Nucleus accumbens (tissue), 56 donors: ENCODE results near the gene MYO1F.
"Not testable (repeated sequence)": the region's sequence is repeated elsewhere in the genome, so short reads cannot be mapped to it uniquely, and the experiment has no call there.

ENCODE experiments used
- DNase-seq, 56 donors: peaks; one replicate each; lab custom pipeline; 2025; lab: John Stamatoyannopoulos, UW

Gene MYO1F

DNA sequence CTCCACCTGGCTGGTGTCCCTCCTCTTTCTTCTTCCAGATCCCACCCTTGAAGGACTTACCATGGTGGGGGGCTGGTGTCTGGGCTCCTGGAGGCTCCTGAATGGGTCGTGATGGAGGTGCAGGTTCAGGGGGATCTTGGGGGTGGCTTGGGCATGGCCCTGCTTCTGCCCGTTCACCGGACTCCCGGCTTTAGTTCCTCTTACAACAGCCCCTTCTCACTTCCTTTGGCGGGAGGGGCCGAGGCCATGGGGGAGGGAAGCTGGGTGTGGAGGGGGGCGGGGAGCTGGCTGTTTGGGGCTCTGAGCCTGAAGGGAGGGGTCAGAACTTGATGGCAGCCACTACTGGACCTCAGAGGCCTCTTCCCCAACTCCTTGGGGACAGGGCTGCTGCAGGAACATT lies at the start of gene MYO1F:
TSS of gene MYO1F (minus strand) at position 196 of the 400 bp plus-strand sequence. CDS start at position 63, 133 bp downstream.
- DNase-seq = peak in 14 of 56 donors; percentile 4 to 27 (median 11)

DNA sequence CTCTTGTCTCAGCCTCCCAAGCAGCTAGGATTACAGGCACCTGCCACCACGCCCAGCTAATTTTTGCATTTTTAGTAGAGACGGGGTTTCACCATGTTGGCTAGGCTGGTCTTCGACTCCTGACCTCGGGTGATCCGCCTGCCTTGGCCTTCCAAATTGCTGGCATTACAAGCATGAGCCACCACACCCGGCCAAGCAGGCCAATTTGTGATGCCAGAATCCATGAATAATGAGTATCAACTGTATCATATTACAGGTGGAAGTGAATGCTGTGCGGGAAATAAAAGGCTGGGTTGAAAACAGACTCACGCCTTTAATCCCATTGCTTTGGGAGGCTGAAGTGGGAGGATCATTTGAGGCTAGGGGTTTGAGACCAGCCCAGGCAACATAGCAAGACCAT lies 49.6 kb upstream of the MYO1F start:
- no peak for DNase-seq

DNA sequence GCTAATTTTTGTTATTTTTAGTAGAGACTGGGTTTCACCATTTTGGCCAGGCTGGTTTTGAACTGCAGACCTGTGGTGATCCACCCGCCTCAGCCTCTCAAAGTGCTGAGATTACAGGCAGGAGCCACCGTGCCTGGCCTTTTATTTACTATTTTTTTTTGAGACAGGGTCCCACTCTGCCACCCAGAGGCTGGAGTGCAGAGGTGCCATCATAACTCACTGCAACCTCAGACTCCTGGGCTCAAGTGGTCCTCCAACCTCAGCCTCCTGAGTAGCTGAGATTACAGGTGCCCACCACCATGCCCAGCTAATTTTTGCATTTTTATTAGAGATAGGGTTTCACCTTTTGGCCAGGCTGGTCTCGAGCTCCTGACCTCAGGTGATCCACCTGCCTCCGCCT lies 45.6 kb upstream of the MYO1F start:
- DNase-seq = not testable (repeated sequence)

DNA sequence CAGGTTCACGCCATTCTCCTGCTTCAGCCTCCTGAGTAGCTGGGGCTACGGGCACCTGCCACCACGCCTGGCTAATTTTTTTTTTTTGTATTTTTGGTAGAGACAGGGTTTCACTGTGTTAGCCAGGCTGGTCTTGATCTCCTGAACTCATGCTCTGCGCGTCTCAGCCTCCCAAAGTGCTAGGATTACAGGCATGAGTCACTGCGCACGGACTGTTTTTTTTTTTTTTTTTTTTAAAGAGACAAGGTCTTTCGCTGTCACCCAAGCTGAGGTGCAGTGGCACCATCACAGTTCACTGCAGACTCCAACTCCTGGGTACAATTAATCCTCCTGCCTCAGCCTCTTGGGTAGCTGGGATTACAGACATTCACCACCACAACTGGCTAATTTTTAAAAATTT lies 41.5 kb upstream of the MYO1F start:
- no peak for DNase-seq

DNA sequence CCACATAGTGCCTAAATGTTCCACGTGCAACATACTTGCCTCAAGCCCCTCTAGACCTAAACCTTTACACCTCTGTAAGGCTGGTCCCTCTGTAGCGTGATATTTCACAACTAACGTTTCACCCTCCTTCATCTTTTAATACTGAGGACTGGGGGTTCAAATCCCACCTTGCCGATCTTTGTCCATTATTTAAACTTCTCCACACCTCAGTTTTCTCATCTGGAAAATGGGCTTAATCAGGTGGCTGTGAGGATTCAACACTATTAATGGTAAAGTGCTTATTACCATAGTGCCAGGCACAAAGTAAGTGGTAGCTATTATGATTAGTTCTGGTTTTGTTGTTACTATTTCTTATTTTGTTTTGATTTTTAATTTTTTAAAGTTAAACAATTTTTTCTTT lies 40.7 kb upstream of the MYO1F start:
- no peak for DNase-seq

DNA sequence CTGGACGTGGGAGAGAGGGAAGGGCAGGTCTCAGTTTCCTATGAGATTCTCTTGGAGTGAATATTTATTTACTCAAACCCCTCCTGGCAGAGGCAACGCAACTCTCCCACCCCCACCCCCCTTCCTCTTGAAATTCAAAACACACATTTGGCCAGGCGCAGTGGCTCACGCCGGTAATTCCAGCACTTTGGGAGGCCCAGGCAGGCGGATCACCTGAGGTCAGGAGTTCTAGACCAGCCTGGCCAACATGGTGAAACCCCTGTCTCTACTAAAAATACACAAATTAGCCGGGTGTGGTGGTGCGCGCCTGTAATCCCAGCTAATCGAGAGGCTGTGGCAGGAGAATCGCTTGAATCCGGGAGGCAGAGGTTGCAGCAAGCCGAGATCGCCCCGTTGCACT lies 40.1 kb upstream of the MYO1F start:
- not testable (repeated sequence) for DNase-seq

DNA sequence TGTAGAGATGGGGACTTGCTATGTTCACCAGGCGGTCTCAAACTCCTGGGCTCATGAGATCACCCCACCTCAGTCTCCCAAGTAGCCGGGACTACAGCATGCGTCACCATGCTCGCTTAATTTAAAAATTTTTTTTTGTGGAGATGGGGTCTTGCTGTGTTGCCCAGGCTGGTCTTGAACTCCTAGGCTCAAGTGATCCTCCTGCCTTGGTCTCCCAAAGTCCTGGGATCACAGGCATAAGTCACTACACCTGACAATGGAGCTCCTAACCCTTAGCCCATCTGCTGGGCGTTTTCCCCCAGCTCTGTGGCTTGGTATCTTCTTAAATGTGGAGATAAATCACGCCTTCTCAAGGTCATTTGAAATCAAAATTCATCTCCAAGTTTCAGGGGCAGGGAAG lies 39.6 kb upstream of the MYO1F start:
- DNase-seq = no peak

DNA sequence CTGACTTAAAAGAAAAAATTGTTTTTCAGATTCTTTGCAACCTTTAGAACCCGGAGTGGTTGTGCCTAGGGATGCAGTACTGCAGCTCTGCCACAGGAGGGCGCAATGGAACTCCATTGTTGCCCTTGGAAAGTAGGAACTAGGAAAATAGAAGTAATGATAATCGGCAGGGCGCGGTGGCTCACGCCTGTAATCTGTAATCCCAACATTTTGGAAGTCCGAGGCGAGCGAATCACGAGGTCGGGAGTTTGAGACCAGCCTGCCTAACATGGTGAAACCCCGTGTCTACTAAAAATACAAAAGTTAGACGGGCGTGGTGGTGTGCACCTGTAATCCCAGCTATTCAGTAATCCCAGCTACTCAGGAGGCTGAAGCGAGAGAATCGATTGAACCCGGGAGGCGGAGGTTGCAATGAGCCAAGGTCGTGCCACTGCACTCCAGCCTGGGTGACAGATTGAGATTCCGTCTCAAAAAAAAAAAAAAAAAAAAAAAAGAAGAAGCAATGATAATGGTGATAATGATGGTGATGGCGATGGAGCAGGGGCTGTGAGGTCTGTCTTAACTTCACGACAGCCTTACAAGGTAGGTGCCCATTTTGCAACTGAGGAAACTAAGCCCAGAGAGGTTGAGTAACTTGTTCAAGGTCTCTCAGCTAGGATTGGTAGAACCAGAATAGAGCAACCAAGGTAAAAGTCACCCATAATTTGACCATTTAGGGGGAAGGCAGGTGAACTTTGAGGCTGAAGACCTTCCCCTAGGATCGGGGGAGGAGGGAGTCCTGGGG lies 38.8 kb upstream of the MYO1F start:
- DNase-seq = peak in 14 of 56 donors; percentile 2 to 53 (median 12)

DNA sequence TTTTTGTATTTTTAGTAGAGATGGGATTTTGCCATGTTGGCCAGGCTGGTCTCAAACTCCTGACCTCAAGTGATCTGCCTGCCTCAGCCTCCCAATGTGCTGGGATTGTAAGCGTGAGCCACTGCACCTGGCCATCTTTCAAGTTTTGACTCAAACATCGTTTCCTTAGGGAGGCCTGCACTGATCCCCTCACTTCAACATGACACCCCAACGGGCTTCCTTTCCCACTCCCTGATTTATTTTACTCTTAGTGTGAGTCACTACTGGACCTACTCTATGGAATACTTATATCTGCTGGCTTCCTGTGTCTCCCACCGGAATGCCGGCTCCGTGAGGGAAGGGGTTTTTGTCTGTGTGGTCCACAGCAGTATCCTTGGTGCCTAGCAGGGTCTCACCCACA lies 37.8 kb upstream of the MYO1F start:
- DNase-seq = no peak

DNA sequence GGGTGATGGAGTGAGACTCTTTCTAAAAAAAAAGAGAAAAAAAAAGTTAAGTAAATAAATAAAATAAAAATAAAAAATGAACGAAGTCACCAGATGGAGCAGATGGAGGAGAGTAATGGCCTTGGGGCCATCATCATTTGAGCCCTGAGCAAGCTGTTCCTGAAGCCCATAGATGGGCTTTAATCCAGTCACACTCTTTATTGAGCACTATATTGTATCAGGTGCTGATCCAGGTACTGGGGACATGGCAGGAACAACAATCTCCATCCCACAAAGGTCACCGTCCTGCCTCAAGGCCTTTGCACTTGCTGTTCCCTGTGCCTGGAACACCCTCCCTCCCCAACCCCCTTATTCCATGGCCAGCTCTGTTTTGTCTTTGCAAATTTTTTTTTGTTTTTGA lies 37.2 kb upstream of the MYO1F start:
- no peak for DNase-seq

DNA sequence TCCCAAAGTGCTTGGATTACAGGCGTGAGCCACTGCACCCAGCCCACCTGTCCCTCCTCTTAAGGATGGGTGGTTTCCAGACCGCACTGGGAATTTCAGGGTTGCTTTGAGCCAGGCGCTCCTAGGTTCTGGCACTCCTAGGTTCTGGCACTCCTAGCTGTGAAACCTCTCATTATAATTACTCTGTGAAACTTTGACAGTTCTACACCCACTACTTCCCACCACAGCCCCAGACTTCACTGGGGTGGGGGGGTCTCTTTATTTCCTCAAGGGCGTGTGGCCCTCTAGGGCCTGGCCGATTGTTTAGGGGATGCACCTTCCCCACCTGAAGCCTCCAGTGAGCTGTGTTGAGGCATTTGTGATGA lies 35.5 kb upstream of the MYO1F start:
- no peak for DNase-seq

DNA sequence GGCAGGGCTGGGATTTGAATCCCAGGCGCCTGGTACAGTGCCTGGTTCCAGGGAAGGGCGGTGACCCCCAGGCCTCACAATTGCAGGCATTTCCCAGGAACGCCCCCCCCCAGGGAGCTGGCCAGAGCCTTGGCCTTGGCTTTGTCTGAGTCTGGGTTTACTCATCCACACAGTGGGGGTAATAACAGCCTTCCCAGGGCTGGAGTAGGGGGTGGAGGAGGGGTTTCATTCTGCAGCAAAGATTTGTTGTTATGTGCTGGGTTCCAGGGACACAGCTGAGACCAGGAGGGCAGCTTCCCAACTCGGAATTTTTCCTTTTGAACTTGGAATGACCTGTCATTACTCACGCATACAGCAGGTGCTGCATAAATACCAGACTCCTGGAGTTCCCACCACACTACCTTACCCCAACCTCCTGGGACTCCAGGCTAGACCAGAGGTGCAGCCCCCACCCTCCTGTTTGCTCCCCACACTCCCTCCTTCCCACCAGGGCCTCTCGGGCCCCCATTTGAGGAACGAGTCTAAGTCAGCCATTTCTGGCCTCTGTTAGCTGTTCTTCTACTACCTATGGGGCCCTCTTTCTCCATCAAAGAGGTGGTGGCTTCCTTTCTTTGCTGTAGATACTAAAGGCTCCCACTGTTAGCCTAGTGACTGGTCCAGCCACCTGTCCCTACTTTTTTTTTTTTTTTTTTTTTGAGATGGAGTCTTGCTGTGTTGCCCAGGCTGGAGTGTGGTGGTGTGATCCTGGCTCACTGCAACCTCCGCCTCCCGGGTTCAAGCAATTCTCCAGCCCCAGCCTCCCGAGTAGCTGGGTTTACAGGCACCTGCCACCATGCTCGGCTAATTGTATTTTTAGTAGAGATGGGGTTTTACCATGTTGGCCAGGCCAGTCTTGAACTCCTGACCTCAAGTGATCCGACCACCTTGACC lies 34.9 kb upstream of the MYO1F start:
- peak in 1 of 56 donors; percentile 3 for DNase-seq

DNA sequence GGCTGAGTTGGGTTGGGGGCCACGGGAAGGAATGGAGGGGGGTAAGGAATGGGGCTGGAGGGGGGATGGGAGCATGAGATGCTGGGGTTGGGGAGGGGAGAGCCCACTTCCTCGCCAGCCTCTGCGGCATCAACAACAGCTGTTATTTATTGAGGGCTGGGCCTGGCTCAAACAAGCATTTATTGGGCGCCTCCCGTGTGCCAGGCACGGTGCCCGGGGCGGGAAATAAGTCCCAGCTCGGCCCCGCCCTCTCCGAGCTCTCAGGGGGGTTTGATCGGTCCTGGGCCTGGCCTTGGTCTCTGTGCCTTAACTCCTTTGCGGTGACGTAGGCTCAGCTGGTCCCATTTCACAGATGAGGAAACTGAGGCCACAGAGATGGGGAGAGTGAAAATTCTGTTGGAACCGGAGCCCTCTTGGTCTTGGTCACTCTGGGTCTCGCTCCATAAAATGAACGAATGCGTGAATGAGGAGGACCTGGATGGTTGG lies 34.2 kb upstream of the MYO1F start:
- DNase-seq = no peak

DNA sequence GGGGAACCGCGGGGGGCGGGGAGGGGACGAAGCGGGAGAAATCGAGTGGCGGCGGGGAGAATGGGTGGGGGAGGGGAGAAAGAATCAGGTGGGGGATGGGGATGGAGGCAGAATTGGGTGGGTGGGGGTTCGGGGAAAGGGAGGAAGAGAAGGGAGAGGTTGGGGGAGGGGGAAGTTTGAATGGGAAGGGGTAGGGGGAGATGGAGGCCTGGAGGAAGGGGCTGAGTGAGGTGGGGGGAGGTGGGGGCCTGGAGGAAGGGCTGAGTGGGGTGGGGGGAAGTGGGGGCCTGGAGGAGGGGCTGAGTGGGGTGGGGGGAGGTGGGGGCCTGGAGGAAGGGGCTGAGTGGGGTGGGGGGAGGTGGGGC lies 33.7 kb upstream of the MYO1F start:
- no peak for DNase-seq

DNA sequence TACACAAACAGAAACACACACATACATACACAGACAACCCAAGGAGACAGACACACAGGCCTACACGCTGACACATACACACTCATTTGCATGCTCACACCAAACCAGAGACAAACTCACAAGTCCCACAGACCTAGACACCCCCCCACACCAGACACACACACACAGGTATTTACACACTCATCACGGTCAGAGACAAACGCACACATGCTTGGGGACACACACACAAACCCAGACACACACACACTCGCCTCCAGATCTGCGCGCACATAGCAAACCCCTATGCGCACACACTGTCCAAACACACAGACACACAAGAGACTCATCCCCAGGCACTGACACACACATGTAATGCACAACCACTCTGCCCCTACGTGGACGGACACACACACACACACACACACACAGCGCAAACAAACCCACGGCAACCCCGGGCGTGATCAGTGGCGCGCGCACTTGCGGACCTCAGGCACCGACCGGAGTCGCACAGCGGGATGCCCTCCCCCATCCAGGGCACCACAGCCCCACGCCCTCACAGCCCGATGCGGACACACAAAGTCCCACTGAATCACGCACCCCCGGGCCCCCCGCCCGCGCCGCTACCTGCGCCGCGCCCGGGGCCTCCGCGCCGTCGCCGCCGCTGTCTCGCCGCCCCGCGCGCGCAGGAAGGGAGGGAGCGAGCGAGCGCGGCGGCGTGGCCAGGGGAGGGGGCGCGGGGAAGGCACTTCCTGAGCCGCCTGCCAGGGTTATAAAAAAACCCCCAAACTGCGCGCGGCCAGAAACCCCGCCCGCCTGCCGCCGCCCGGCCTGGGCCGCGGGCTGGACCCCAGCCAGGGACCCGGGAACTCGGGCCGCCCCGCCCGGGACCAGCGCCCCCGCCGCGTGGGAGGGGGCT lies 33.0 kb upstream of the MYO1F start, which contains the start of gene ADAMTS10:
TSS of gene ADAMTS10 (minus strand) at position 675 of the 895 bp plus-strand sequence. CDS start 5,005 bp downstream, outside the sequence.
- peak in 9 of 56 donors; percentile 11 to 42 (median 24) for DNase-seq

DNA sequence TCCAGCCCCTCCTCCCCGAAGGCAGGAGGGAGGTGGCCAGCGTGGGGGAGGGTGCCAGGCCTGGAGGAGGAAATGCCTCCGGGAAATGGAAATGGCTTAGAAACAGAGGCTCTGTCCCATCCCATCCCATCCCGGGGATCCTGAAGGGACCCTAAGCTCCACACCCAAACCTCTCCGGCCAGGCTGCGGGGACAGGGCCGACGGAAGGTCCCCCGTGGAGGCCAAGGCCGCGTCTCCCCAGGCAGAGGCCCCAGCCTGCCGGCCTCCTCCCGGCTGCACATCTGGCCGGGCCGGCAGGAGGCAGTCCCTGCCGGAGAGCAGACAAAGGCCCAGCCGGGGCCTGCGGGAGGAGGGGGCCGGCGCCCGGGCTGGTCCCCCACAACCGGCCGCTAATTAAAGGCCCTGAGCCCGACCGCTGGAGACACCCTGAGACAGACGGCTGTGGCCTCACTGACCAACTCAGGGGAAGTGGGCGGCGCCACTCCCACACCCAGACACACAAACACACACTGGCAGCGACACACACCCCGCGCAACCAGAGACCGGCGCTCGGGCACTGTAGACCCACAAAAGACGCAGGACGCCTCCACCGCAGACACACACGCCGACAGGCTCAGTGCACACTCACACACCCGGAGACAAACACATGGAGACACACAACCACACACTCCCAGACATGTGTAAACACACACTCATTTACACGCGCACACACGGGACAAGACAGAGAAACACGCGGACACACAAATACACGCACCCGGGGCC lies 32.2 kb upstream of the MYO1F start:
- peak in 15 of 56 donors; percentile 2 to 40 (median 15) for DNase-seq

DNA sequence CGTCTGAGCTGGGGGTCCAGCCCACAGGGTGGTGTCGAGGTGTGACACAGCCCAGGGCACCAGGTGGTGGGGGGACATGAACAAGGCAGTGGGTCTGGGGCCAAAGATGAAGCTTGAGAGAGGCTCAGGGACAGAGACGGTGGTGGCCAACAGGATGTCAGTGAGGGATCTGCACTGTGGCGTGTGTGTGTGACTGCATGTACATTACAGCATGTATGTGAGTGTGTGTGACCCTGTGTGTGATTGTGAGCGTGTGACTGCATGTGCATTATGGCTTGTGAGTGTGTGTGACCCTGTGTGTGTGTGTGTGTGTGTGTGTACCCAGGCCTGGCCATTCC lies 31.7 kb upstream of the MYO1F start:
- DNase-seq = no peak

DNA sequence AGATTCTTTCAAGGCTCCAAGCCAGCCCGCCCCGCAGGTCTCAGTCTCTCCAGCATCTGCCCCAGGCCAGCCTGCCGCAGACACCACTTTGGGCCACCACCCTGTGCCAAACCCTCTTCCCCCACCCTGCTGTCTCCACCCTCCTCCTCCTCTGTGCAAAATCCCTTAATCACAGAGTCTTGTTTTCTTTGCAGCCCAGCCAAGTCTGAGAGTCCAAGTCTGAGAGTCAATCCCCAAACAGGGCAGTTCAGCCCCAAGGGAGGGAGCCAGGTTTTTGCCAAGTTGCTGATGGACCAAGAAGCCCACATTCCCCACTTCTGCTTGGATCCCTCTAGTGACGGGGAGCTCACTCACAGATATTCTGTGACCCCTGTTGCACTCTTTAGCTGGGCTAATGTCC lies 30.1 kb upstream of the MYO1F start:
- no peak for DNase-seq

DNA sequence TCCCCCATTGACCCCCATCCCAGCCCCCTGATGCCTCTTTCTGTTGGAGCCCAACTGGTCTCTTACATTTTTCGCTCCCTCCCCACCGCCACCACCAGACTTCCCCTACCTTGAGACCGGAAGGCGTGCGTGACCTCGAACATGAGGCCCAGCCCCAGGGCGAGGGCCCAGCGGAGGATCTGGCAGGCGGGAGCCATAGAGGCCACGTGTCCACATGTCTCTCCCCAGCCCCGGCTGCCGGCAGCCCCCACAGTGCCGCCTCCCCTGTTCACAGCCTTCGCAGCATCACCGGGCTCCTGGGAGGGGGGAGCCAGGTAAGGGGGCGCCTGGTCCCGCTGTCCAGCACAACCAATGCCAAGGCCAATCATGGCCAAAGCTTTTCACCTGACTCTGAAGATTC lies 28.3 kb upstream of the MYO1F start:
- DNase-seq = no peak

DNA sequence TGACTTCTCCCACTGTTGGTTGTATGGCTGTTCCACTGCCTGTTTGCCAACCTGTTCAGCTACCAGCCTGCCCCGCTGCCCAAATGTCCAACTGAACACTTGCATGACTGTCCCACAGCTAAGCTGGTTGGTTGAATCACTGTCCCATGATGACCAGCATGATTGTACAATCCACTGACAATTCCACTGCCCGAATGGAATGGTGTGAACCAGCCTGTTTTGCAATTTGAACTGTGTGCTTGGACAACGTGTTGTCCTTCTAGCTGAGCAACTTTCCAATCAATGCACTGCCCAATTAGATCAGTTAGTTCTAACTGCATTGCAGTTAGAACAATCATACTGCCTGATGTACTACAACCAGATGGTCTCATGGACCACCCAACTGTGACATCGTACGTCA lies 24.6 kb upstream of the MYO1F start:
- no peak for DNase-seq
